GM19023 (cell line): ENCODE data around the gene CLN6.
"Not testable (repeated sequence)": the region's sequence is repeated elsewhere in the genome, so short reads cannot be mapped to it uniquely, and the experiment has no call there.

ENCODE experiments used
- ATAC-seq: cut with Tn5 transposase; IDR thresholded peaks from one replicate; pipeline ENCODE4 v1.9.1; 2021; ENCODE audit warnings: mild to moderate bottlenecking, moderate library complexity; ENCODE audit not compliant: unreplicated experiment

Gene CLN6

DNA sequence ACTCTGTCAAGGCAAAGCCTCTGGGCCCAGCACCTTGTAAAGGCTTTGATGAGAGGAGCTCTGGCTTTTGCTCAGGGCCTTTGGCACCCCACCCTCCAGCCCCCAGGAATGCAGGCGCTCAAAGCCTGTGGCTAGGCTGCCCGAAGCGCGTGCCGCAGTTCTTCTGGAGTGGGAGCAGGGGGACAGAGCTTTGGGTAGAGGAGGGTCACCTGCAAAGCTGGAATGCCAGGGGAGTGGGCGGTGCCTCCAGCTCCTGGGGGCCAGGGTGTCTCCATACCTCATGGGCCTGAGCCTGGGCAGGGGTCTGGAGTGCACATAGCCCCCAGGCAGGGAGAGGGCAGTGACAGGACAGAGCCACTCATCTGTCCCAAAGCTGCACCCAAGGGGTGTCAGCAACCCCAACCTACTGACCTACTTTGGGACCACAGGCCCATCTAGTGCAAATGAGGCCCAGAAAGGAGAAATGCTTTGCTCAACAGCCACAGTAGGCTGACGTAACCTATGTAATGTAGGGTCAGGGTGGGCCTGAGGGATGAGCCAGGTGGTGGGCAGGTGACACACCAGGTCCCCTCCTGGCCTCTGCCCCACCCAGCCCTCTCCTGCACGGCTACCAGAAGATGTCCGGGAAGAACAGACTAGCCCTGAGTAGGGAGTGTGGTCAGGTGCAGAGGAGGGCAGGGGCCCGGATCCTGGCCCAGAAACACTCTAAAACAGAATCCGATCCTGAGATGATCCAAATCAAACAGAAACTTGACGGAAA is 22.2 kb downstream of the CLN6 start:
- no peak for ATAC-seq

DNA sequence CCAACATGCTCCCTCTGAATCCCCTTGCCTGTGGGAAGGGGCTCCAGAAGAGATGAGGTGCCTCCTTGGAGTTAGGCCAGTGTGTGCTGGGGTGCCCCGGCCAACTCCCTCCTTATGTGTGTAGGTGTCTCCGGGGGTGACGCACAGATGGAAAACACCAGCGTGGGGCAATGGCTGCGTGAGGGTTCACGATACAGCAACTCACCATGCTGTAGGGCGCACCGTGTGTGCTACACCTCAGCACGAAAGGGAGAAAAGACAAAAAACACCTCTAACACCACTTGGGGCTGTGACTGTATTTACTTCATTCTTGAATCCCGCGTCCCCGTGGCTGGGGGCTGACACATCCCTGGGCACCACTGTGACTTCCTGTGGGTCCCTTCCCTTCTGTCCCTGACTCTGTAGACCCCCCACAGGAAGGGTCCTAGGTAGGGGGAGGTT is 22.8 kb downstream of the CLN6 start:
- ATAC-seq = no peak

DNA sequence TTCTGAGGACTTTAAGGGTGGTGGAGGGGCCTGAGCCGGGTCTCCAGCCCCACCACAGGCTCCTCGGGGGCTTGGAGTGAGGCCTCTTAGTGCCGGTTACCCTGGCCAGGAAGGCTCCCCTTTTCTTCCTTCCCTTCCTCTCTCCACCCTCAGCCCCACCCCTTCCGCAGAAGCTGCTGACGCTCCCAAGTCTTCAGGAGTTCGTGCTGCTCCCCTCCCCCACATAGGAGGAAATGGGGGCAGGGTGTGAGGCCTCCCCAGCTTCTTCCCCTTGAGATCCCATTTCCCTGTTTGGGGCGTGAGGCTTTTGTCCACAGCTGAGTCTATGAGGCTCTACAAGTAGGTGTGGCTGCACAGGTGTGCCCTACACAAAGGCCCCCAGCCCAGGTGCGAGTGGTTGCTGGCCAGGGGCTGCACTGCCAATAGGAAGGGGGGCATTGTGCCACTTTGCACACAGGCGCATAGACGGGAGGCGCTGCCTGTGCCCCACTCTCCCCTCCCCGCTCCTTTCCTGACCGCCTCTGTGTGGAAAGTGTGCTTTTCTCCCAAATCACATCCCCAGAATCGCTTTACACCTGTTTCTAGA is 23.5 kb downstream of the CLN6 start:
- no peak for ATAC-seq

DNA sequence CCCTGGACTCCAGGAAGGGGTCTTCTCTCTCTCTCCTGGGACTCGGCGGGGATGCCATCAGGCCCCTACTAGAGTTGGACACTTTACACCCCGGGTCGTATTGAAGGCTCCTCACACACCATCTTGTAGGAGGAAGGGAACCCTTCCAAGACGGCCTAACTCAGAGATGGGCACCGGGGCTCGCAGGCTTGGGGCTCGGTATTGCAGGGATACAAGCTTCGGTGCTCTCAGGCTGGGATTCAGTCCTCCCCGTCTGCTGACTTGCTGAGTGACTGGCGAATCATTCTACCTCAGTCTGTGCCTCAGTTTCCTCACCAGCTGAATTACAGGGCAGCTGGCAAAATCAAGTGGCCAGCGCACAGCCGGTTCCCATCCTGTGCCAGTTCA is 24.0 kb downstream of the CLN6 start:
- ATAC-seq = no peak

DNA sequence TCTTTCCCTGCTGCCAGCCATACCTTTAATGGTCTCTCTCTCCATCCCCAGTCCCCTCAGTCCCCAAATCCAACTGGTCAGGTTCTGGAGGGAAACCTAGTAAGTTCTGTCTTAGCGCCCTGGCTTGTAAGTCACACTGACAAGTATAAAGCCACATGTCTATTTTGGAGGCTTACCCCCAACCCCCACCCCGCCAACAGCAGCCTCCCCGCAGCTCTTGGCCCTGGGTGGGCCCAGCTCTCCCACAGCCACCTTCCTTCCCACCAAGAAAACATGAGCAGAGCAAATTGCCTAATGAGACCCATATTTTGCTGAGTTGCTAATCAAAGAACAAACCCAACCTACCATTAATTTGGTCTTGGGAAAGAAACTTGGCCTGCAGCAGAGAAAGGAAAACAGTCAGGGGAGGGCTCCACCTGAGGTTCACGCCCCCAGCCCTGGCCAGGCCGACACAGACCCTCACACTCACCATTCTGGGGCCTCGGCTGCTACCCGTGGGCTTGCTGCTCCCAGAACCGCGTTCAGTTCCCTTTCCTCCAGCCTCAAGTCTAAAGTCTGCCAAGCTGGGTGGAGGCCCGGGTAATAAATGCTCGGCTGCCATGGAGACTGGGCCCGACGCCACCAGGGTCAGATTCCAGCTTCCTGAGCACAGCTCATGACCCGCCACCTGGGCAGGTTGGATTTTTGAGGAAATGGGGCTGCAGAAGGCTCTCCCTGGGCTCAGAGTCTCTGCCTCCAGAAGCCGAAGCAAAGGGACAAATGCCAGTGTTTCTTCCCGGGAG is 24.6 kb downstream of the CLN6 start, which contains the start of gene CALML4:
CALML4 (minus strand) TSS at position 557 of the 782 bp plus-strand sequence; CDS start at position 472, 85 bp downstream.
- ATAC-seq = no peak

DNA sequence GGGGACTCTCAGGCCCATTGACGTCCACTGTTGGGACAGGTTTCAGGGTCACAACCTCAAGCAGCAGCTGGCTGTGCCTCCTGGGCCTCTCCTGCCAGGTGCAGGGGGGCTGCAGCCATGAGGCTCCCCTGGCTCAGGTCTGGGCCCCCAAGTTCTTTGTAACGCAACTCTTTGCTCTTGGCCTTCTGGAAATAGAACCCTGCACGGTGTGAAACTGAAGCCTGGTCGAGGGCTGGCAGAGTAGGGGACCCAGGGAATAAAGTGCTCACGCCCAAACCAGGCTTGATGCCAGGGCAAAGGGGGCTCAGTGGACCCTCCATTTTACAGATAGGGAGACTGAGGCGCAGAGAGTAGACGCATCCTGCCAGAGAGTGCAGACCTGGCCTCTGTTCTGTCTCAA is 25.2 kb downstream of the CLN6 start:
- ATAC-seq = no peak

DNA sequence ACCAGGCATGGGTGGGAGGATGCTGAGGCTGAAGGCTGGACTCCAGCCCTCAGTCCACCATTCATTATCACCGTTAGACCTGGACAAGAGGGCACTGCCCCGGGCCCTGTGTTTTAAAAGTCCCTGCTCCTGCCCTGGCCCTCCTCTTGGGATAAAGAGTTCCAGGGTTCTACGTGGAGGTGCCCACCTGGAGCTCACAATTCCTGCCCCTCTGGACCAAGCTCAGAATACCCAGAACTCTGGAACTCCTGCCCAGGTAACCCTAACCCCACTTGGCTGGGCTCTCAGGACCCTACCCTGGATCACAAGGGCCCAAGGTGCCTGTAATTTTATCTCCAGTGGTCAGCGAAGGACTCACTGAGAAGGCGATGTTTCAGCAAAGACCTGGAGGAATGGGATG is 25.6 kb downstream of the CLN6 start:
- ATAC-seq = no peak

DNA sequence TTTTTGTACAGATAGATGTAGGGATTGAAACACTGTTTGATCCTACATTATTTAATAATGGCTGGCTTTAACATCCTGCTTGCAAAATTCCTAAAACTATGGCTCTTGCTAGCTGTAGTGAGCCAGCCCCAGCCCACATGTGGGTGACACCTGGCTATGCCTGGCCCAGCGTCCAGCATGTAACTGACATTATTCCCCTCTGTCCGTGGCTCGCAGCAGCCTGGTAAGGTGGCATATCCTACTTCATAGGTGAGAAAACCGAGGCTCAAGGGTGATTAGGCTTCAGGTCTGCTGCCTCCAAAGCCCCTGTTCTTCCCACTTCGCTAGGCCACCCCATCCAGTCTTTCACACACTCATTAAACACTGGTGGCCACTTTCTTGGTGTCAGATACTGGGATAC is 26.0 kb downstream of the CLN6 start:
- no peak for ATAC-seq

DNA sequence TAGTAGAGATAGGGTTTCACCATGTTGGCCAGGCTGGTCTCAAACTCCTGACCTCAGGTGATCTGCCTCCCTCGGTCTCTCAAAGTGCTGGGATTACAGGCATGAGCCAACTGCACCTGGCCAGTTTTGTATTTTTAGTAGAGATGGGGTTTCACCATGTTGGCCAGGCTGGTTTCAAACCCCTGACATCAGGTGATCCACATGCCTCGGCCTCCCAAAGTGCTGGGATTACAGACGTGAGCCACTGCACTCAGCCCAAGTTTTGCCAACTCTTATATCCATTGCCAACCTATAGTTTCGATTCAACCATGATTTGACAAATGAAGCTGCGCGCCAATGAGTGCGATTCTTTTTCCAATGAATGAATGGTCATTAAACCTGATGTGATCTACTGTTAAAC is 26.5 kb downstream of the CLN6 start:
- ATAC-seq = not testable (repeated sequence)

DNA sequence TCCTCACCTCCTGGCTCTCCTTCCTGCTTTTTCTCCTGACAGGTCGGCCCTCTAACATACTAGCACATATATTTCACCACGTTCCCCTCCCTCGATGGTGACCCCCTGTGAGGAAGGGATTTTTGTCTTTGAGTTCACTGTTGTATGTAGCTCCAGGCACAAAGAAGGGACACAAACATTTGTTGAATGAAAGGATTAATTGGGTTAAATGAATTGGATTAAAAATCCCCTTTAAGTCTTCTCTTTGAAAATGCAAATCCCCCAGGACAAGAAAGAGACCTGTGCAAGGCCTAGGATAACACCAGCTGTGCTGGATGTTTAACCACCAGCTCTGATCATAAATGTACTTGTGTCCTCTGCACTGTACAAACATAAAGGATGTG is 27.7 kb downstream of the CLN6 start:
- no peak for ATAC-seq

DNA sequence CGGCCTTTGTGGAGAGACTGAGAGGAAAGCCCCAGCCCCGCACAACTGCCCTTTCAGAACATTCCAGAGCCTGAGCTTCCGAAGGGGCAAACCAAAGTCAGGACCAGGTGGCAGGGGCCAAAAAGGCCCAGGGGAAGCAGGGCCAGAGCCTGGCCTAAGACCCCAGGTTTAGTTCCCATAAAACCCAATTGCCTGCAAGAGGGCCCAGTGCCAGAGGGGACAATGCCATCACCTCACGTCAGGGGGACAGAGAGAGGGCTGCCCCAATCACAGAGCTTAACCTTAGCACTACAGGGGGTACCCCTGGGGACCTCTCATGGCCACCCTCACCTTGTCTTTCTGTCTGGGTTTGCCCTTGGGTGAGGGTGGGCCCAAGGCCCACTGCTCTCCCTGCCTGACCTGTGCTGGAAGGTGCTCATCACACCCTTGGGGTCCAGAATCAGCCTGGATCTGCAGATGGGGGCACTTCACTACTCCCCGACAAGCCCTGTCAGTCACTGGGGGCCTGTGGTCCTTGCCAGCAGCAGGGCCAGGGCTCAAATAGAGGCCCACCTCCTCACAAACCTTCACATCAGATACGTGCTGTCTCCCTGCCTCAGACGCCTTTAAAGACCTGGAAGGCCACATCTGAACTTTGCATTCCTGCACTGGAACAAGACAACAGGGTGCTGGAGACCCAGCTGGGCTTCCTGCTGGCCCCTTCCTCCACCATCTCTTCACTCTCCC is 28.2 kb downstream of the CLN6 start:
- ATAC-seq = no peak

DNA sequence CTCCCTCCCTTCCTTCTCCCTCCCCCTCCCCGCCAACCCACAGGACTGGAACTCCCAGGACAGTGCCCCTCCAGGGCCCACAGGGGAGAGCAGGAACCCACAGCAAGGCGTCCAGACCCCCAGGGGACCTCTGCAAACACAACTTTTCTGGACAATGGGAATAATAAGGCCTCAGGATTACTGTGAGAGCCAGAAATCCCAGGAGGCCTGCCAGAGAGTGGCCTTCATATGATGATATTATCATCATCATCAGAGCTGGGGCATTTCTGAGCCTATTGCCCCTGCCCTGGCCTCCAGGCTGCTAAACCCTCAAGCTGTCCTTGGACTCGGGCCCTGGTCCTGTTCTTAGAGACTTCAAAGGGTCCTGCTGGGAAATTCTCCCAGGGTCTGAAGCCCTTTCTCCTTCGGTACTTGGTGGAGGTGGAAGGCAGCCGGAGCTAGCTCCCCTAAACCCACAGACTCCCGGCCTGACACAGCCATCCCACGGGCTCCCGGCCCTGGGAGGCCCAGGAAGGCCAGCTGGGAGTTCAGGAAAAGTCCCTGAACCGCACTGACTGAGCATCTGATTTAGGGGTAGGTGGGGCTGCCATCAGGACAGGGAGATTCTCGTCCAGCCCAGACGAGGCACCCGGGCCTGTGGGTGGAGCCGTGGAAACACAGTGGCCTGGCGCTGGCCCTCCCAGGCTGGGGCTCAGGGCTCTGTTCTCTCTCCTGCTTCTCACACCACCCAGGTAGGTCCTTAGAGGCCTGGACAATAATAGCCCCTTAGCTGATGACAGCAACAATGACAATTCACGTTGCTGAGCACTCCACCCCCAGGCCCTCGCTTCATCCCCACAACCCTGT is 29.3 kb downstream of the CLN6 start:
- ATAC-seq = no peak

DNA sequence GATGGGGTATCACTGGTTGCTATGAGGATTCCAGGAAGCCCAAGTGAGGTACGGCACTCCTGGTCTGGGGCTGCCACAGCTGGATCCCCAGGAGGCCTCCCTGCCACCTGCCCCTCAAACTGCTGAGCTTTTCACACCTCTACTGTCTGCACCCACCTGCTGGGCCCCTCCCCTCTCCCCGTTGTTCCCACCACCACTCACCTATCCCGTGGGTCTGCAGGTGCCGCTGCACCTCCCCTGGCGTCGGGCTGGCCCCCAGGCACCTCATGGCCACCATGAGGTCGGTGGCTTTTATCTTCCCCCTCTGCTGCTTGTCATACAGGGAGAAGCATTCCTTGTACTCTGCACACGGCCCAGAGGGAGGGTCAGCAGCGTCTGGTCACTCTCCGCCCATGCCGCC is 30.2 kb downstream of the CLN6 start:
- no peak for ATAC-seq

DNA sequence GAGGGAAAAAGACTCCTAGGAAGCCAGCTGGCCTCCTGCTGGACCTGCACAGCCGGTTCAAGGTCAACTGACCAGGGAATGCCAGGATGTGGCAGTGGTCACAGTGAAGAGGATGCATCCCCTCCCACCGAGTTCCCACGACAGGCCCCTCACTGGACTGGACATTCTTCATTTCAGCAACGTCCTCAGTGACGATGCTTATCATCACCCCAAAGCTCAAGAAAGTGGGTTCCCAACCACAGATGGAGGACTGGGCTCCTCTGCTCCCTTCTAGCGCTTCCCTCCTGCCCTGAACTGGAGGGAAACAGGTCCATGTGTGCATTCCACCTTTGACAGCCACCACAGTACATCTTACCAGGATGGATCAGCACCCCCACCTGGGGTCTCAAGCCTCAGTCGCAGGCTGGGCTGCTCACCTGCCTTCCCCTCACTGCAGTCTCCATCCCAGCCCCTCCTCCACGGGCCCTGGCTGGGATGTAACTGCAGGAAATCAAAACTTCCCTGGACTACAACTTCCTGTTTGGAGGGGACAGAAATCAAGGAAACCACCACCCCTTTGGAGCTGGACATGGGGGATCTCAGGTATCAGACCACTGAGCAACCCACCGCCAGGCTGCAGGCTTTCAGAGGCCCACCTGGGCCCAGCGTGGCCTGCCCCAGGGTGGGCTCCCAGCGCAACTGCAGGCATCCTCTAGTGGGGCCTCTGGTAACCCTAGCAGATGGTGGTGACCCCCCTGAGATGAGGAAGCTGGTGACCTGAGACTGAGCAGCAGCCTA is 31.7 kb downstream of the CLN6 start:
- ATAC-seq = no peak

DNA sequence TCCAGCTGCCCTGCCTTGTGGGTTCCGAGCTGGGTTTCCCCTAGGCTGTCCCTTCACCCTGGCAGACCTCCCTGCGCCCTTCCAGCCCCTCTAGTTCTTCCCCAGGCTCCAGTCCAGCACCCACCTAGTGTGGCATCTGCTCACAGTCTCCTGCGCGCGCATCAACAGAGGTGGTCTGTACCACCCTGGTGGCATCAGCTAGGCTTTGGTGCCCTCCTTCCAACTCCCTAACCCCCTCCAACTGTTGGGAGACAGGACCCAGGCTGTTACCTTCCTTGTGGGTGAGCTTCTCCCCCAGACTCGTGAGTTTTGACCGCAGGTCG is 32.4 kb downstream of the CLN6 start:
- ATAC-seq = no peak

DNA sequence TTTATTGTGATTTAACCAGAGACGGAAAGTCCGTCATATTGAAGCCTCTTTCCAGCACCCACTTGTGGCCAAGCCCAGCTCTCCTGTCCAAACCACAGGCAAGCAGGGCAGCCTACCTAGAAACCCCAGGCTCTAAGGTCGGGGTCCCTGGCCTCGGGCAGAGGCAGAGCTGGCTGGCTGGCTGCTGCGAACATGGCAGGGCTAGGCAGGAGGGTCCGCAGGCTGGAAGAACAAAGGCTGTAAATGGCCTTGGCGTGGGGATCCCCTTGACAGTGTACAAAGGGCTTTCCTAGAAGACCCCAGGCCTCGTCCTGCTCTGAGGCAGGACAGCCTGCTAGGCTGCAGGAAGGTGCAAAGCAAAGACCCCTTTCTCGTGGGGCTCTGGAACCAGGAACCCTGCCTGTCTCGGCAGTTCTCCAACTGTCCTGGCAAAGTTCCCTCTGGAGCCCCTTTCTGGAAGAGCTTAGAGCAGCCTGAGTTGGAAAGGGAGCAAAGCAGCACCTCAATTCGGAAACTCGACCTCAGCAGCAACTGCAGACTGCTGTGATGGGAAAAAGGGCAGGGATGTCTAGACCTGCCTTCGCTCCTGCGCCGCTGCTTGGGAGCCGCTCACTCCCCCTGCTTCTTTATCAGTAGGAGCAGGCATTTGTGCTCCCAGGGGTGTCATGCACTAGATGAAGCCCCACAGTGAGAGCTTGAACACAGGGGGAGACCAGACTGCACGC is 32.9 kb downstream of the CLN6 start:
- ATAC-seq = no peak

DNA sequence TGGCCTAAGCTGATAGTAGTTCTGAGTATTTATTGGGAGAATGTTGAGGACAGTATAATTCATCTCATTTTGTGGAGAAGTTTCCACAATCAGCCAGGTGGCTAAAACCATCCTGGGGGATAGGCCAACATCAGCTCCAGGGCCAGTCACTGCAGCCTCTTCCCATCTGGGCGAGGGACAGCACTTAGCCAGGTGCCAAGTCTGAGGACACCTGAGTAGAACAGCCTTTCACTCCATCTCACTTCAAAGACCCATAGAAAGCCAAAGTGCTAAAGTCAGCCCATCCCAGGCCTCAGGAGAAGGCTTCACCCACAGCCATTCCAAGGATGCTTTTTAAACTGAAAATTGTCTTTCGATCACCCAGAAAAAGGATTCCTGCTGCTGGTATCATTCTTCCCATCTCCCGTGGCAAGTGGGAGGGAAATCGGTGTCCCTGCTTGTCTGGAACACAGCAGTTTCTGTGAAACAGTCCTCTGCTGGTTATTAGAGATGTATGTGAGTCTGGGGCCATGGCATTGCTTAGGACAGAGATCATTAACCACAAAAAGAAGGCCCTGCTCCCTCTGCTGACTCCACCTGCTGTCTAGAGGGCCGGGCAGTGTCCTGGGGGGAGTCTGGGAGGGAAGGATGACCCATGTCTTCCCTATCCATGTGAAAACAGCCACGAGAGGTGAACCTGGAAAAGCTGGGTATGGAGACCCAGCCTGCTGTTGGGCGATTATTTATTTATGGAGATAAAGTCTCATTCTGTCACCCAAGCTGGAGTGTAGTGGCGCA is 34.0 kb downstream of the CLN6 start:
- ATAC-seq = no peak

DNA sequence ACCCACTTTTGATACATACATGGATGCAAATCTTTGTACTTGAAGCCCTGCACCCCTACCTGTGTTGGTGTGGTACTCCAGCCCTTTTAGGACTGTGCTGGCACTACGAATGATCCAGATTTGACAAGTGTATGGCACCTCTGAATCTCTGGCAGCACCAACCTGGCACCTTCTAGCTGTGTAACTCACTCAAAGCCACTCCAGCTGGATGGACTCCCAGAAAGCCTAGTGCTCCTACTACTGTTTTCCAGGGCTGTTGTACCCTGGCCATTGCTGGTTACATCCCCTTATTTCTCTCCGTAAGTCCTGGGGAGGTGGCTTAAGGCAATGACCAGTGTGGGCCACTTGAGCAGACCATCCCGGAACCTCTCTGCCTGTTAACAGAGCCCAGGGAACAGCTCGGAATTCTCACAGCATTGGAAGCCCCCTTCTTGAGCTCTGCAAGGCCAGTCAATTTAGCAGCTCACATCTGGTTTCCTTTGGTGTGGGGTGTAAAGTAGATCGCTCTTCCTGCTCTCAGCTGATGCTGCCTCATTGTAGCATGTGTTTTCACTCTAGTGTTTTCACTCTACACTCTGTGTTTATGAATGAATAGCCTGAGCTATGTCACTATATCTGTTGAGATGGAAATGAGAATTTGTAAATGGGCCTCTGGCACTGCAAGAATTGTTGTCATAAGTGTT is 36.6 kb downstream of the CLN6 start:
- ATAC-seq = no peak
